Stimulated activated naive B cell treated with anti-CD40 and anti-IgM and Interleukin-4, amounts not matched to agents 10 μg/mL and 1 μg/mL and 100 μg/mL, for 72 hours (primary cell): ENCODE data around the gene LRCH2.

ENCODE experiments used
- ATAC-seq, 2 donors: fragments of 150-1000 bp; cut with Tn5 transposase; replicated peaks; 2 replicates each; pipeline ENCODE4 v1.10.0; 2021; ENCODE audit warnings: moderate library complexity in 1 of 2
- DNase-seq: peaks from one replicate; pipeline ENCODE4 v3.0.0; 2021
- H3K27ac Mint-ChIP-seq: one replicate; pipeline ENCODE4 v1.8.0; 2022; ENCODE audit warnings: mild to moderate bottlenecking, mixed read lengths
- H3K27me3 Mint-ChIP-seq, 2 donors: one replicate each; pipeline ENCODE4 v1.8.0; 2022; ENCODE audit warnings: mixed read lengths in 2 of 2
- H3K36me3 Mint-ChIP-seq, 2 donors: one replicate each; pipeline ENCODE4 v1.8.0; 2022; ENCODE audit warnings: mixed read lengths in 2 of 2, mild to moderate bottlenecking in 1 of 2
- H3K4me1 Mint-ChIP-seq, 2 donors: one replicate each; pipeline ENCODE4 v1.8.0; 2022; ENCODE audit warnings: mixed read lengths in 2 of 2, mild to moderate bottlenecking in 1 of 2
- H3K4me3 Mint-ChIP-seq, 2 donors: one replicate each; pipeline ENCODE4 v1.8.0; 2022; ENCODE audit warnings: mild to moderate bottlenecking in 2 of 2, mixed read lengths in 2 of 2, moderate library complexity in 1 of 2
- H3K9me3 Mint-ChIP-seq, 2 donors: one replicate each; pipeline ENCODE4 v1.8.0; 2022; ENCODE audit warnings: mixed read lengths in 2 of 2, mild to moderate bottlenecking in 1 of 2

The LRCH2 gene

GRCh38 chrX:115189110-115189509, 44.8 kb downstream of the LRCH2 start, which contains the start of gene RBMXL3:
Gene RBMXL3, plus strand, starts transcription at chrX:115189410. Its CDS starts 32 bp downstream, at chrX:115189442.
- peaks cover 4 to 5% of the 10 kb centered on the region in 2 donors for H3K9me3 Mint-ChIP-seq
- ATAC-seq, result no peak
- H3K4me1 Mint-ChIP-seq, result no peaks in the 10 kb centered on the region
- H3K27ac Mint-ChIP-seq, result no peak within 1 kb of the TSS
- H3K4me3 Mint-ChIP-seq, result no peak within 1 kb of the TSS
- H3K36me3 Mint-ChIP-seq, result no peaks in the 10 kb centered on the region
- no peak for DNase-seq
- H3K27me3 Mint-ChIP-seq, result no peaks in the 10 kb centered on the region

DNA sequence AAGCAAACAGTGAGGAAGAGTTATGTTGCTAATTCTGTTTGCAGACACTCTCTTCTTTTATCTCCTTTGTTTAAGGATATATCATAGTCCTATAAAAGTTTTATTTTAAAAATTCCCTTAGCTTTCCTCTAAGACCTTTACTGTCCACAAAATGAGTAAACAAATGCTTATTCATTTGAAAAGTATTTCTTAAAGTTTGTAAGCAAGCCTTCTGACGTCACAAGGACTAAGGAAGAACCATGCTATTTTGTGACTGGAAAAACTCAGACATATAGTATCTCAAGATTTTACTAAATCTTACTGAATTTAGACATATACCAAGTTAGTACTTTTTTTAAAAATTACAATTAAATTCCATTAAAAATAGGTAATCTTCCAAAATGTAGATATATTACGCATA, 49.9 kb downstream of the LRCH2 start:
- no peaks in the 10 kb centered on the region for H3K4me1 Mint-ChIP-seq
- peaks cover 0 to 4% of the 10 kb centered on the region in 2 donors for H3K27me3 Mint-ChIP-seq
- no peaks in the 10 kb centered on the region for H3K36me3 Mint-ChIP-seq
- H3K9me3 Mint-ChIP-seq, result peaks cover 2% of the 10 kb centered on the region in 2 donors
- H3K27ac Mint-ChIP-seq, result no peak overlapping the region
- DNase-seq (no peak), ATAC-seq (no peak)
- no peak overlapping the region for H3K4me3 Mint-ChIP-seq

- H3K27ac Mint-ChIP-seq, result no peak overlapping the region
- DNase-seq (no peak), ATAC-seq (no peak)
- no peaks in the 10 kb centered on the region for H3K9me3 Mint-ChIP-seq
- H3K36me3 Mint-ChIP-seq, result no peaks in the 10 kb centered on the region
- H3K4me3 Mint-ChIP-seq, result no peak overlapping the region
- no peaks in the 10 kb centered on the region for H3K4me1 Mint-ChIP-seq
- H3K27me3 Mint-ChIP-seq, result peaks cover 0 to 4% of the 10 kb centered on the region in 2 donors
Measured at GRCh38 chrX:115178473-115178872, 55.4 kb downstream of the LRCH2 start.

- no peak overlapping the region for H3K4me3 Mint-ChIP-seq
- no peaks in the 10 kb centered on the region for H3K36me3 Mint-ChIP-seq
- ATAC-seq (no peak), DNase-seq (no peak)
- no peaks in the 10 kb centered on the region for H3K9me3 Mint-ChIP-seq
- H3K27ac Mint-ChIP-seq, result no peak overlapping the region
- H3K27me3 Mint-ChIP-seq, result peaks cover 0 to 4% of the 10 kb centered on the region in 2 donors
- no peaks in the 10 kb centered on the region for H3K4me1 Mint-ChIP-seq
Measured at GRCh38 chrX:115177932-115178331, 56.0 kb downstream of the LRCH2 start.

- no peak for ATAC-seq
Measured at GRCh38 chrX:115174548-115174947, 59.3 kb downstream of the LRCH2 start.

DNA sequence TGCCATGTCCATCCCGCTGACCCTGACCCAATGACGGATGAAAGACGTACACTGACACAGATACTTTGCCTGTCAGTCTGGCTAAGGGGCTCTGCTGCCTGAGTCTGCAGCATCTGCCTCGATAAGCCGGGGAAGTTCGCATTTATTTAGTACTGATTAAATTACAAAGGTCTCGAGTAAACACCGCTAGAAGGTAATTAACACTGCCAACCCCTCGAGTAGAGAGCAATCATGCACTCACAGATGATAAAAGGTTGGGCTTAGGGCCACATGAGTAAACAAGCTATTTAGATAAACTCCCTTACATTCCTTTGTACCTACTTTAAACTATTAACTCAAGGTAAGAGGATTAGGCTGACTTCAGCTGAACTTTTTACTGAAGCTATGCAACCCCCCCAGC, 60.7 kb downstream of the LRCH2 start:
- Mint-ChIP-seq H3K9me3 (no peaks in the 10 kb centered on the region), H3K4me3 (no peak overlapping the region), H3K36me3 (no peaks in the 10 kb centered on the region), H3K4me1 (no peaks in the 10 kb centered on the region), H3K27ac (no peak overlapping the region), H3K27me3 (no peaks in the 10 kb centered on the region)
- ATAC-seq, result no peak
- DNase-seq, result no peak

More at GRCh38 chrX:115174548-115174947, 59.3 kb downstream of the LRCH2 start:
- Mint-ChIP-seq H3K9me3 (no peaks in the 10 kb centered on the region), H3K4me1 (no peaks in the 10 kb centered on the region), H3K27ac (no peak overlapping the region), H3K4me3 (no peak overlapping the region), H3K36me3 (no peaks in the 10 kb centered on the region), H3K27me3 (no peaks in the 10 kb centered on the region)
- no peak for DNase-seq

- Mint-ChIP-seq H3K27me3 (peaks cover 0 to 2% of the 10 kb centered on the region in 2 donors), H3K4me3 (no peak overlapping the region), H3K36me3 (no peaks in the 10 kb centered on the region), H3K9me3 (peaks cover 1 to 8% of the 10 kb centered on the region in 2 donors), H3K27ac (no peak overlapping the region), H3K4me1 (no peaks in the 10 kb centered on the region)
- DNase-seq (no peak), ATAC-seq (no peak)
Measured at GRCh38 chrX:115147220-115147619, 86.7 kb downstream of the LRCH2 start.

GRCh38 chrX:115142057-115142456, 91.8 kb downstream of the LRCH2 start:
- ATAC-seq, result no peak
- Mint-ChIP-seq H3K27ac (no peak overlapping the region), H3K36me3 (no peaks in the 10 kb centered on the region), H3K9me3 (peaks cover 1 to 10% of the 10 kb centered on the region in 2 donors), H3K4me3 (no peak overlapping the region), H3K4me1 (no peaks in the 10 kb centered on the region), H3K27me3 (peaks cover 0 to 8% of the 10 kb centered on the region in 2 donors)
- no peak for DNase-seq

GRCh38 chrX:115138040-115138439, 95.9 kb downstream of the LRCH2 start:
- no peak for DNase-seq
- Mint-ChIP-seq H3K4me1 (no peaks in the 10 kb centered on the region), H3K4me3 (no peak overlapping the region), H3K9me3 (peaks cover 1 to 5% of the 10 kb centered on the region in 2 donors), H3K36me3 (no peaks in the 10 kb centered on the region), H3K27me3 (peaks cover 0 to 8% of the 10 kb centered on the region in 2 donors), H3K27ac (no peak overlapping the region)
- no peak for ATAC-seq

DNA sequence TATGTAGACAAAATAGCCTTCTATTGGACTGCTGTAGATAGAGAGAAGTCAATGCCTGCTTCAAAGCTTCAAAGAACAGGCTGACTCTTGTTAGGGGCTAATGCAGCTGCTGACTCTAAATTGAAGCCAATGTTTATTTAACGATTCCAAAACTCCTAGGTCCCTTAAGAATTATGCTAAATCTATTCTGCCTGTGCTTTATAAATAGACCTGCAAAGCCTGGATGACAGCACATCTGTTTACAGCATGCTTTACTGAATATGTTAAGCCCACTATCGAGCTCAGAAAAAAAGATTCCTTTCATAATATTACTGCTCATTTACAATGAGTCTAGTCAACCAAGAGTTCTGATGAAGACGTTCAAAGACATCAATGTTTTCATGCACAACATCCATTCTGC, 99.5 kb downstream of the LRCH2 start:
- H3K4me3 Mint-ChIP-seq, result no peak overlapping the region

DNA sequence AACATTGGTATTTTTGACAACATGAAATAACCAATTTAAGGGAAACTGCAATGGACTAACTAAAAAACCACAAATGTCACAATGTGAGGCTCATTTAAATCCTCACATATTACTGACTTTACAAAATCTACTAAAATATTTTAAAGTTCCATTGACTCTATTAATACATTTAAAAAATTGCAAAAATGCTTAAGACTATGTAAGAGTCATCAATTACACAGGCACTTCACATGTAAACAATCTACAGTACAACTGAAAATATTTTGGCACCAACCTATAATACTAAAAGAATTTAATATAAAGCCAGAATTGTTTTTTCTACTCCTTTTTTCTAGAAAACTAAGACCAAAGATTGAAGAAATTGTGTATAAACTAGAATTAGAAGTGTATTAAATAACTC, 121.5 kb downstream of the LRCH2 start:
- ATAC-seq, result no peak
- Mint-ChIP-seq H3K27me3 (no peaks in the 10 kb centered on the region), H3K36me3 (no peaks in the 10 kb centered on the region), H3K4me1 (no peaks in the 10 kb centered on the region), H3K27ac (no peak overlapping the region), H3K9me3 (peaks cover 0 to 2% of the 10 kb centered on the region in 2 donors), H3K4me3 (no peak overlapping the region)
- no peak for DNase-seq

More for the DNA sequence above, 99.5 kb downstream of the LRCH2 start:
- no peak for ATAC-seq
- Mint-ChIP-seq H3K27me3 (peaks cover 0 to 4% of the 10 kb centered on the region in 2 donors), H3K4me1 (no peaks in the 10 kb centered on the region), H3K36me3 (no peaks in the 10 kb centered on the region), H3K27ac (no peak overlapping the region), H3K9me3 (no peaks in the 10 kb centered on the region)
- DNase-seq, result no peak

- no peak for DNase-seq
- no peak overlapping the region for H3K27ac Mint-ChIP-seq
- H3K36me3 Mint-ChIP-seq, result no peaks in the 10 kb centered on the region
- peaks cover 9% of the 10 kb centered on the region in 2 donors for H3K9me3 Mint-ChIP-seq
- no peaks in the 10 kb centered on the region for H3K27me3 Mint-ChIP-seq
- H3K4me3 Mint-ChIP-seq, result no peak overlapping the region
- ATAC-seq, result no peak
- H3K4me1 Mint-ChIP-seq, result no peaks in the 10 kb centered on the region
Measured at GRCh38 chrX:115098897-115099296, 135.0 kb downstream of the LRCH2 start.

DNA sequence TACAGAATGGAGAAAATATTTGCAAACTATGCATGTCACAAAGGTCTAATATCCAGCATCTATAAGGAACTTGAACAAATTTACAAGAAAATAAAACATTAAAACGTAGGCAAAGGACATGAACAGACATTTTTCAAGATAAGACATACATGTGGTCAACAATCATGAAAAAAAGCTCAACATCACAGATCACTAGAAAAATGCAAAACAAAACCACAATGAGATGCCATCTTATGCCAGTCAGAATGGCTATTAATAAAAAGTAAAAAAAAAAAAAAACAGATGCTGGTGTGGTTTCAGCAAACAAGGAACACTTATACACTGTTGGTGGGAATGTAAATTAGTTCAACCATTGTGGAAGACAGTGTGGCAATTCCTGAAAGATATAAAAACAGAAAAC, 140.7 kb downstream of the LRCH2 start:
- ATAC-seq, result no peak
- no peaks in the 10 kb centered on the region for H3K4me1 Mint-ChIP-seq
- DNase-seq, result no peak
- H3K27me3 Mint-ChIP-seq, result no peaks in the 10 kb centered on the region
- peaks cover 0 to 1% of the 10 kb centered on the region in 2 donors for H3K9me3 Mint-ChIP-seq
- no peak overlapping the region for H3K4me3 Mint-ChIP-seq
- no peak overlapping the region for H3K27ac Mint-ChIP-seq
- H3K36me3 Mint-ChIP-seq, result no peaks in the 10 kb centered on the region

DNA sequence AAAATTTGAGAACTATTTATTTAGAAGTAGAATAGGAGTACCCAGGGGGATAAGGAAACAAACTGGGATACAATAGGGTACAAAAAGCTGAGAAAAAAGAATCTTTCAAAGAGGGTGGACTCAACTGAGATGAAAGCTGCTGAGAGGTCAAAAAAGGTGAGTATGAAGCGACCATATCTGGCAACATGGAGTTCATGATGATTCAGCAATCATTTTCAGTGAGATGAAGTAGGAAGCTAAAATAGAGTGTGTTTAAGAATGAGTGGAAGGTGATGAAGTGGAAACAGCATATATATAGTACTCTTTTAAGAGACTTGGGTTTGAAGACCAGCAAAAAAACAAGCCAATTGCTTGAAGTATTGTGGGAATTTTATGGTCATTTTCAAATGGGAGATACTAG, 144.5 kb downstream of the LRCH2 start:
- no peaks in the 10 kb centered on the region for H3K36me3 Mint-ChIP-seq
- no peak for ATAC-seq
- H3K9me3 Mint-ChIP-seq, result peaks cover 0 to 4% of the 10 kb centered on the region in 2 donors
- H3K27me3 Mint-ChIP-seq, result peaks cover 0 to 4% of the 10 kb centered on the region in 2 donors
- H3K4me1 Mint-ChIP-seq, result no peaks in the 10 kb centered on the region
- H3K4me3 Mint-ChIP-seq, result no peak overlapping the region
- no peak overlapping the region for H3K27ac Mint-ChIP-seq
- DNase-seq, result no peak

GRCh38 chrX:115068896-115069295, 165.0 kb downstream of the LRCH2 start:
- H3K27me3 Mint-ChIP-seq, result no peaks in the 10 kb centered on the region
- no peaks in the 10 kb centered on the region for H3K36me3 Mint-ChIP-seq
- peaks cover 0 to 4% of the 10 kb centered on the region in 2 donors for H3K9me3 Mint-ChIP-seq
- H3K27ac Mint-ChIP-seq, result no peak overlapping the region
- H3K4me1 Mint-ChIP-seq, result no peaks in the 10 kb centered on the region
- no peak for ATAC-seq
- H3K4me3 Mint-ChIP-seq, result no peak overlapping the region
- DNase-seq, result no peak

DNA sequence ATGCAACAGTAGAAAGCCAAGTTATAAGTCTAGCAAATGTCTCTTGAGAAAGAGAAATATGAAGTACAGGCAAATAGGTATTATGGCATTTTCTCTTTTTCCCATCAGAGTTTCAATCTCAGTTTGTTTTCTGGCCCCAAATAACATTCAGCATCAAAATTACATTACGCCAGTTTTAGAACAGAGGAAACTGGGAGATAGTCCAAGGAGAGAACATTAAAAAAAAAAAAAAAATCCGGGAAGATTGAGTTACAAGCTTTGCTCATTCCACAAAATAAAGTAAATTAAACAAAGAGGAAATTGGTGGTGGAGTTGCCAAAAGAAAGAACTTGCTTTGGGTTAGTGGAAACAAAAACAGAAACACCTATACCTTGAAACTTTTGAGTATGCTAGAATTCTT, 166.1 kb downstream of the LRCH2 start:
- DNase-seq (no peak), ATAC-seq (no peak)
- Mint-ChIP-seq H3K9me3 (peaks cover 0 to 4% of the 10 kb centered on the region in 2 donors), H3K36me3 (no peaks in the 10 kb centered on the region), H3K27ac (no peak overlapping the region), H3K27me3 (no peaks in the 10 kb centered on the region), H3K4me1 (no peaks in the 10 kb centered on the region), H3K4me3 (no peak overlapping the region)
